HEK293T (cell line): ENCODE data around the gene APH1A.
"Not testable (repeated sequence)": the region's sequence is repeated elsewhere in the genome, so short reads cannot be mapped to it uniquely, and the experiment has no call there.

Source experiments
- CTCF ChIA-PET: fragments of 350-600 bp; formaldehyde crosslinking; extraction: SDS; loops from one replicate; lab custom pipeline; 2021; ENCODE audit warnings: antibody characterized with exemption, inconsistent platforms; lab: Yijun Ruan, JAX
- POLR2A ChIA-PET: fragments of 350-600 bp; formaldehyde crosslinking; extraction: SDS; loops from one replicate; lab custom pipeline; 2020; ENCODE audit warnings: antibody characterized with exemption, inconsistent platforms; lab: Yijun Ruan, JAX
- DNase-seq: peaks from one replicate; pipeline ENCODE4 v3.0.0; 2012; ENCODE audit warnings: mixed read lengths; ENCODE audit errors: extremely low spot score
- ARNT ChIP-seq: fragments of 450-650 bp; IDR thresholded peaks from 2 replicates; pipeline ENCODE4 v1.6.1; 2017; ENCODE audit warnings: mild to moderate bottlenecking
- CTBP1 ChIP-seq: fragments of 450-650 bp; IDR thresholded peaks from 2 replicates; pipeline ENCODE4 v1.6.1; 2016; ENCODE audit warnings: borderline replicate concordance
- FOXK2 ChIP-seq: fragments of 450-650 bp; IDR thresholded peaks from 2 replicates; pipeline ENCODE4 v1.6.1; 2016; ENCODE audit warnings: mild to moderate bottlenecking
- FOXM1 ChIP-seq: fragments of 450-650 bp; IDR thresholded peaks from 2 replicates; pipeline ENCODE4 v1.6.1; 2017; ENCODE audit warnings: mild to moderate bottlenecking, borderline replicate concordance
- HDGF ChIP-seq: fragments of 450-650 bp; IDR thresholded peaks from 2 replicates; pipeline ENCODE4 v1.6.1; 2017; ENCODE audit warnings: antibody characterized with exemption, borderline replicate concordance
- L3MBTL2 ChIP-seq: fragments of 450-650 bp; conservative IDR thresholded peaks from 2 replicates; pipeline ENCODE4 v1.6.1; 2016; ENCODE audit warnings: mild to moderate bottlenecking
- LEF1 ChIP-seq: fragments of 450-650 bp; IDR thresholded peaks from 2 replicates; pipeline ENCODE4 v1.6.1; 2017; ENCODE audit warnings: mild to moderate bottlenecking, borderline replicate concordance
- TARDBP ChIP-seq: fragments of 450-650 bp; IDR thresholded peaks from 2 replicates; pipeline ENCODE4 v1.6.1; 2016
- ZNF384 ChIP-seq: fragments of 450-650 bp; IDR thresholded peaks from 2 replicates; pipeline ENCODE4 v1.6.1; 2016

The APH1A gene

DNA sequence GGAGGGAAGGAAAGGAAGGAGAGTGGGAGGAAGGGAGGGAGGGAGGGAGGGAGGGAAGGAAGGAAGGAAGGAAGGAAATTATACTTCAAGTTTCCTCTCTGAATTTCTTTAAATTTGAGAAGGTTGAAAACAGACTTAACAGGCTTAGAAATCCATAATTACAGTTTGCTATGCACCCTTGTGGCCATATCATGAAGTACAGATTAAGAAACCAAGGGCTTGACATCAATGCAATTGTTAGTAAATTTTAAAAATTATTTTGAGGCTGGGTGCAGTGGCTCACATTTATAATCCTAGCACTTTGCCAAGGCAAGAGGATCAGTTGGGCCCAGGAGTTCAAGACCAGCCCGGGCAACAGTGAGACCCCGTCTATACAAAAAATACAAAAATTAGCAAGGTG is 47.3 kb downstream of the APH1A start:
- DNase-seq: no peak
- TF ChIP-seq FOXK2 (no peak), HDGF (no peak), LEF1 (no peak), L3MBTL2 (no peak), TARDBP (no peak), CTBP1 (no peak), ARNT (no peak), ZNF384 (no peak), FOXM1 (no peak)
- POLR2A ChIA-PET: no interaction called here
- CTCF ChIA-PET: interaction anchor here (0.7 to 1.1 kb wide), 2 partner anchors 14 to 34 kb away, joined by 3 to 5 read pairs; no protein-coding TSS in a partner anchor

DNA sequence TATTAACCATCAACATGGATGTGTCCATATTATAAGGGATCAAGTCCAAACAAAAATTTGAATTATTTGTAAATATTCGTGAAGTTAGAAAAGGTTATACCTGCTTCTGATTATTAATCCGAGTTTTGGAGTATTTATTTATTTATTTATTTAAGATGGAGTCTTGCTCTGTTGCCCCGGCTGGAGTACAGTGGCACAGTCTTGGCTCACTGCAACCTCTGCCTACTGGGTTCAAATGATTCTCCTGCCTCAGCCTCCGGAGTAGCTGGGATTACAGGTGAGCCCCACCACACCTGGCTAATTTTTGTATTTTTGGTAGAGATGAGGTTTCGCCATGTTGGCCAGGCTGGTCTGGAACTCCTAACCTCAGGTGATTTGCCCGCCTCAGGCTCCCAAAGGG is 53.0 kb downstream of the APH1A start:
- CTCF ChIA-PET, DNase-seq, POLR2A ChIA-PET: not testable (repeated sequence)
